Measurements from ENCODE around the gene EXOC4. TPM values are rescaled to one million over a fixed set of nuclear protein-coding genes. Genes with fewer than 3 reads are reported as not detected.

The EXOC4 gene
- polyA plus RNA-seq, 3 donors from 2014 or later: 24.2 to 50.1 (median 30.1) TPM

GRCh38 chr7:133540096-133540860, 287.4 kb downstream of the EXOC4 start:
- H3K36me3 Mint-ChIP-seq: peaks cover 0 to 27% (median 9%) of the 10 kb centered on the region in 3 donors
- no peaks in the 10 kb centered on the region for H3K27me3 Mint-ChIP-seq (ENCODE audit: low read depth in 3 of 3)
- H3K9me3 Mint-ChIP-seq: no peaks in the 10 kb centered on the region
- no peak overlapping the region for H3K4me3 Mint-ChIP-seq
- no peak for DNase-seq
- H3K4me1 Mint-ChIP-seq: peaks cover 17 to 38% of the 10 kb centered on the region in 2 donors
- no peak overlapping the region for H3K27ac Mint-ChIP-seq

- no peak for DNase-seq
- peak overlapping the region in 1 of 6 donors; percentile 51 for H3K27ac Mint-ChIP-seq
- no peaks in the 10 kb centered on the region for H3K27me3 Mint-ChIP-seq (ENCODE audit: low read depth in 3 of 3)
- no peaks in the 10 kb centered on the region for H3K9me3 Mint-ChIP-seq
- no peak overlapping the region for H3K4me3 Mint-ChIP-seq
- H3K4me1 Mint-ChIP-seq: peaks cover 10 to 24% of the 10 kb centered on the region in 2 donors
- peaks cover 0 to 23% (median 9%) of the 10 kb centered on the region in 3 donors for H3K36me3 Mint-ChIP-seq
Measured at GRCh38 chr7:133542209-133542780, 289.4 kb downstream of the EXOC4 start.

- Mint-ChIP-seq H3K4me3 (no peak overlapping the region), H3K36me3 (peaks cover 0 to 15% (median 9%) of the 10 kb centered on the region in 3 donors), H3K4me1 (peaks cover 10 to 20% of the 10 kb centered on the region in 2 donors), H3K27me3 (ENCODE audit: low read depth in 3 of 3) (peaks cover 0 to 2% (median 0%) of the 10 kb centered on the region in 3 donors), H3K9me3 (no peaks in the 10 kb centered on the region), H3K27ac (no peak overlapping the region)
- DNase-seq: no peak
Measured at GRCh38 chr7:133543657-133544056, 290.8 kb downstream of the EXOC4 start.

- Mint-ChIP-seq H3K9me3 (no peaks in the 10 kb centered on the region), H3K4me3 (no peak overlapping the region), H3K27ac (no peak overlapping the region), H3K27me3 (ENCODE audit: low read depth in 3 of 3) (peaks cover 0 to 2% (median 0%) of the 10 kb centered on the region in 3 donors), H3K36me3 (peaks cover 0 to 15% (median 9%) of the 10 kb centered on the region in 3 donors), H3K4me1 (peaks cover 3 to 7% of the 10 kb centered on the region in 2 donors)
- DNase-seq: no peak
Measured at GRCh38 chr7:133545618-133546017, 292.7 kb downstream of the EXOC4 start.

GRCh38 chr7:133547981-133548380, 295.1 kb downstream of the EXOC4 start:
- Mint-ChIP-seq H3K9me3 (no peaks in the 10 kb centered on the region), H3K36me3 (peaks cover 0 to 9% (median 5%) of the 10 kb centered on the region in 3 donors), H3K27me3 (ENCODE audit: low read depth in 3 of 3) (peaks cover 0 to 2% (median 0%) of the 10 kb centered on the region in 3 donors), H3K27ac (no peak overlapping the region), H3K4me3 (no peak overlapping the region), H3K4me1 (peaks cover 0 to 6% of the 10 kb centered on the region in 2 donors)
- no peak for DNase-seq

- Mint-ChIP-seq H3K27me3 (ENCODE audit: low read depth in 3 of 3) (peaks cover 0 to 2% (median 0%) of the 10 kb centered on the region in 3 donors), H3K36me3 (peaks cover 0 to 5% (median 5%) of the 10 kb centered on the region in 3 donors), H3K27ac (no peak overlapping the region), H3K9me3 (no peaks in the 10 kb centered on the region), H3K4me1 (peaks cover 0 to 6% of the 10 kb centered on the region in 2 donors), H3K4me3 (no peak overlapping the region)
- DNase-seq: no peak
Measured at GRCh38 chr7:133549633-133550032, 296.8 kb downstream of the EXOC4 start.

GRCh38 chr7:133550145-133550544, 297.3 kb downstream of the EXOC4 start:
- Mint-ChIP-seq H3K27ac (no peak overlapping the region), H3K27me3 (ENCODE audit: low read depth in 3 of 3) (peaks cover 0 to 2% (median 0%) of the 10 kb centered on the region in 3 donors), H3K4me3 (no peak overlapping the region), H3K9me3 (no peaks in the 10 kb centered on the region), H3K4me1 (peaks cover 0 to 6% of the 10 kb centered on the region in 2 donors), H3K36me3 (peaks cover 0 to 4% (median 0%) of the 10 kb centered on the region in 3 donors)
- no peak for DNase-seq

GRCh38 chr7:133550811-133551210, 297.9 kb downstream of the EXOC4 start:
- Mint-ChIP-seq H3K4me1 (peaks cover 0 to 6% of the 10 kb centered on the region in 2 donors), H3K27ac (no peak overlapping the region), H3K36me3 (no peaks in the 10 kb centered on the region), H3K27me3 (ENCODE audit: low read depth in 3 of 3) (peaks cover 0 to 2% (median 0%) of the 10 kb centered on the region in 3 donors), H3K4me3 (no peak overlapping the region), H3K9me3 (no peaks in the 10 kb centered on the region)
- no peak for DNase-seq

- no peak for DNase-seq
- Mint-ChIP-seq H3K4me1 (peaks cover 0 to 6% of the 10 kb centered on the region in 2 donors), H3K27me3 (ENCODE audit: low read depth in 3 of 3) (peaks cover 0 to 2% (median 0%) of the 10 kb centered on the region in 3 donors), H3K4me3 (no peak overlapping the region), H3K9me3 (no peaks in the 10 kb centered on the region), H3K36me3 (no peaks in the 10 kb centered on the region), H3K27ac (no peak overlapping the region)
Measured at GRCh38 chr7:133551466-133551865, 298.6 kb downstream of the EXOC4 start.

- Mint-ChIP-seq H3K4me3 (no peak overlapping the region), H3K36me3 (no peaks in the 10 kb centered on the region), H3K4me1 (peaks cover 0 to 6% of the 10 kb centered on the region in 2 donors), H3K27ac (no peak overlapping the region), H3K9me3 (no peaks in the 10 kb centered on the region), H3K27me3 (ENCODE audit: low read depth in 3 of 3) (peaks cover 0 to 2% (median 0%) of the 10 kb centered on the region in 3 donors)
- DNase-seq: no peak
Measured at GRCh38 chr7:133552079-133552478, 299.2 kb downstream of the EXOC4 start.

- Mint-ChIP-seq H3K27me3 (ENCODE audit: low read depth in 3 of 3) (no peaks in the 10 kb centered on the region), H3K36me3 (no peaks in the 10 kb centered on the region), H3K27ac (no peak overlapping the region), H3K4me1 (peaks cover 0 to 7% of the 10 kb centered on the region in 2 donors), H3K4me3 (no peak overlapping the region), H3K9me3 (no peaks in the 10 kb centered on the region)
- no peak for DNase-seq
Measured at GRCh38 chr7:133554330-133554729, 301.5 kb downstream of the EXOC4 start.

GRCh38 chr7:133556048-133556447, 303.2 kb downstream of the EXOC4 start:
- Mint-ChIP-seq H3K4me1 (peaks cover 0 to 6% of the 10 kb centered on the region in 2 donors), H3K9me3 (no peaks in the 10 kb centered on the region), H3K27me3 (ENCODE audit: low read depth in 3 of 3) (peaks cover 0 to 2% (median 0%) of the 10 kb centered on the region in 3 donors), H3K36me3 (no peaks in the 10 kb centered on the region), H3K27ac (no peak overlapping the region), H3K4me3 (no peak overlapping the region)
- no peak for DNase-seq

- H3K4me3 Mint-ChIP-seq: no peak overlapping the region
- peaks cover 0 to 2% (median under 1%) of the 10 kb centered on the region in 3 donors for H3K27me3 Mint-ChIP-seq (ENCODE audit: low read depth in 3 of 3)
- DNase-seq: no peak
- peaks cover 0 to 6% of the 10 kb centered on the region in 2 donors for H3K4me1 Mint-ChIP-seq
- H3K36me3 Mint-ChIP-seq: peaks cover 0 to 3% (median under 1%) of the 10 kb centered on the region in 3 donors
- no peaks in the 10 kb centered on the region for H3K9me3 Mint-ChIP-seq
- H3K27ac Mint-ChIP-seq: peak overlapping the region in 1 of 6 donors; percentile 53
Measured at GRCh38 chr7:133556553-133556952, 303.7 kb downstream of the EXOC4 start.

GRCh38 chr7:133560900-133561299, 308.0 kb downstream of the EXOC4 start:
- Mint-ChIP-seq H3K36me3 (peaks cover 0 to 7% (median 5%) of the 10 kb centered on the region in 3 donors), H3K27me3 (ENCODE audit: low read depth in 3 of 3) (peaks cover 2% of the 10 kb centered on the region in 3 donors), H3K27ac (no peak overlapping the region), H3K4me1 (peaks cover 0 to 17% of the 10 kb centered on the region in 2 donors), H3K4me3 (no peak overlapping the region), H3K9me3 (no peaks in the 10 kb centered on the region)
- no peak for DNase-seq

All from immature natural killer cell (primary cell).